Measurements from ENCODE around the gene MRPL37.

GRCh38 chr1:54227891-54228310 lies 27.9 kb downstream of the MRPL37 start:
- TF ChIP-seq USF2 (IDR thresholded peaks at IDR 0.05), result no peak
- no peak for TF ChIP-seq RAD21 (conservative IDR thresholded peaks at IDR 0.05 in 1 of 2, IDR thresholded peaks at IDR 0.05 in 1 of 2)
- TF ChIP-seq CEBPB (IDR thresholded peaks at IDR 0.05), result no peak
- no peak for TF ChIP-seq CTCF (IDR thresholded peaks at IDR 0.05)
- TF ChIP-seq MAFK (IDR thresholded peaks at IDR 0.05; ENCODE audit: partially characterized antibody), result no peak
- TF ChIP-seq KDM5A (IDR thresholded peaks at IDR 0.05), result no peak
